HepG2 (cell line): Measurements from ENCODE around the gene CDKN2C. TPM values are rescaled to one million over a fixed set of nuclear protein-coding genes. Genes with fewer than 3 reads are reported as not detected.

ENCODE experiments used
- KDM4B ChIP-seq: sonication (generic); formaldehyde crosslinking; IDR thresholded peaks from 2 replicates; pipeline ENCODE4 v1.4.0; 2020; ENCODE audit warnings: missing genetic modification reagents
- KLF6 ChIP-seq: IDR thresholded peaks from 2 replicates; pipeline ENCODE4 v1.8.0; 2016; ENCODE audit warnings: missing biosample characterization, missing genetic modification reagents
- MAFF ChIP-seq: IDR thresholded peaks from 2 replicates; pipeline ENCODE4 v1.6.1; 2011; ENCODE audit warnings: low read depth, low read length, improper control_type of control experiment
- MAZ ChIP-seq, 2 experiments: sonication (generic) in 1 of 2; formaldehyde crosslinking in 1 of 2; IDR thresholded peaks; 2 replicates each; pipeline versions ENCODE4 v1.5.0 to v1.6.1; 2012 to 2020; ENCODE audit warnings: low read depth in 2 of 2, mild to moderate bottlenecking in 2 of 2, borderline replicate concordance in 1 of 2, improper control_type of control experiment in 1 of 2, low read length in 1 of 2, missing genetic modification reagents in 1 of 2, moderate library complexity in 1 of 2
- MLLT10 ChIP-seq: sonication (generic); formaldehyde crosslinking; IDR thresholded peaks from 2 replicates; pipeline ENCODE4 v1.4.0; 2020; ENCODE audit warnings: missing genetic modification reagents
- NR0B2 ChIP-seq: sonication (generic); formaldehyde crosslinking; IDR thresholded peaks from 2 replicates; pipeline ENCODE4 v1.4.0; 2020; ENCODE audit warnings: mild to moderate bottlenecking, missing genetic modification reagents
- PCBP2 ChIP-seq: fragments of 200-400 bp; formaldehyde crosslinking; optimal IDR thresholded peaks from 2 replicates; pipeline ENCODE3; 2018; ENCODE audit warnings: low read length, low read depth; ENCODE audit not compliant: poor library complexity, severe bottlenecking
- PHB2 ChIP-seq: fragments of 450-650 bp; IDR thresholded peaks from 2 replicates; pipeline ENCODE4 v1.6.1; 2018; ENCODE audit not compliant: partially characterized antibody
- POLR2A ChIP-seq, 2 experiments: IDR thresholded peaks; 2 replicates each; pipeline ENCODE4 v1.6.1; 2011; ENCODE audit warnings: low read depth in 2 of 2, low read length in 2 of 2, mild to moderate bottlenecking in 1 of 2, moderate library complexity in 1 of 2; ENCODE audit not compliant: insufficient read depth in 1 of 2
- RAD51 ChIP-seq: fragments of 450-650 bp; IDR thresholded peaks from 2 replicates; pipeline ENCODE4 v1.6.1; 2016; ENCODE audit warnings: borderline replicate concordance
- RBFOX2 ChIP-seq: fragments of 200-400 bp; formaldehyde crosslinking; IDR thresholded peaks from 2 replicates; pipeline ENCODE4 v1.6.1; 2017; ENCODE audit warnings: low read depth, mild to moderate bottlenecking, low read length
- SOX5 ChIP-seq: IDR thresholded peaks from 2 replicates; pipeline ENCODE4 v1.6.1; 2016; ENCODE audit warnings: borderline replicate concordance
- YY1 ChIP-seq: IDR thresholded peaks from 2 replicates; pipeline ENCODE4 v1.6.1; 2011; ENCODE audit warnings: low read length, low read depth, moderate library complexity, mild to moderate bottlenecking; ENCODE audit not compliant: insufficient read depth, insufficient replicate concordance
- ZBTB2 ChIP-seq: sonication (generic); formaldehyde crosslinking; IDR thresholded peaks from 2 replicates; pipeline ENCODE4 v1.8.0; 2022; ENCODE audit warnings: low read depth, missing genetic modification reagents
- ZNF724P ChIP-seq: sonication (generic); formaldehyde crosslinking; IDR thresholded peaks from 2 replicates; pipeline ENCODE4 v1.8.0; 2022; ENCODE audit warnings: missing genetic modification reagents, borderline replicate concordance
- ZNF761 ChIP-seq: sonication (generic); formaldehyde crosslinking; conservative IDR thresholded peaks from 2 replicates; pipeline ENCODE4 v1.4.0; 2020; ENCODE audit warnings: mild to moderate bottlenecking, missing genetic modification reagents
- ZNF777 ChIP-seq: sonication (generic); formaldehyde crosslinking; IDR thresholded peaks from 2 replicates; pipeline ENCODE4 v1.4.0; 2020; ENCODE audit warnings: missing genetic modification reagents
- ZNF790 ChIP-seq: sonication (generic); formaldehyde crosslinking; IDR thresholded peaks from 2 replicates; pipeline ENCODE4 v1.8.0; 2022; ENCODE audit warnings: missing genetic modification reagents, mild to moderate bottlenecking, borderline replicate concordance
- ZSCAN21 ChIP-seq: sonication (generic); formaldehyde crosslinking; IDR thresholded peaks from 2 replicates; pipeline ENCODE4 v1.8.0; 2022; ENCODE audit warnings: mild to moderate bottlenecking, missing genetic modification reagents, moderate library complexity, borderline replicate concordance
- polyA plus RNA-seq, 8 experiments: library from polyadenylated mRNA; depleted of rRNA in 3 of 8; stranded (reverse) in 7 of 8; unstranded in 1 of 8; fragments of >200 nt; fragmentation: Illumina TruSeq in 4 of 8; extraction: Trizol in 4 of 8; gene quantifications; 2 replicates each; pipeline versions ENCODE4 v1.2.1 to v1.2.3, GENCODE V29; 2011 to 2016; ENCODE audit warnings: low read depth in 4 of 8, missing spikeins in 1 of 8, mixed read lengths in 1 of 8; ENCODE audit not compliant: insufficient read depth in 1 of 8
- total RNA-seq, 5 experiments: library from RNA; depleted of rRNA; stranded (reverse); fragments of >200 nt; fragmentation: Illumina TruSeq; extraction: Trizol; gene quantifications; 2 replicates each; pipeline ENCODE4 v1.2.3, GENCODE V29; 2016; ENCODE audit warnings: low read depth in 1 of 5
- TF ChIP-seq, protein P1 (sequence below): IDR thresholded peaks from 2 replicates; pipeline ENCODE4 v1.6.1; 2016; ENCODE audit warnings: missing genetic modification reagents, missing compliant biosample characterization
- TF ChIP-seq, protein P2 (sequence below): sonication (generic); formaldehyde crosslinking; IDR thresholded peaks from 2 replicates; pipeline ENCODE4 v1.5.1; 2020; ENCODE audit warnings: mild to moderate bottlenecking, missing genetic modification reagents, moderate library complexity
- TF ChIP-seq, protein P3 (sequence below): sonication (generic); formaldehyde crosslinking; IDR thresholded peaks from 2 replicates; pipeline ENCODE4 v1.5.0; 2020; ENCODE audit warnings: mild to moderate bottlenecking, low read depth, missing genetic modification reagents, borderline replicate concordance
- TF ChIP-seq, protein P4 (sequence below): sonication (generic); formaldehyde crosslinking; IDR thresholded peaks from 2 replicates; pipeline ENCODE4 v1.8.0; 2022; ENCODE audit warnings: missing genetic modification reagents, mild to moderate bottlenecking, moderate library complexity, borderline replicate concordance

The CDKN2C gene
- total and polyA plus RNA-seq, 2 of the 13 experiments (the other 11 are each of a cell fraction or from before 2014, with no cell fraction given), result 7.8 to 13.7 TPM

DNA sequence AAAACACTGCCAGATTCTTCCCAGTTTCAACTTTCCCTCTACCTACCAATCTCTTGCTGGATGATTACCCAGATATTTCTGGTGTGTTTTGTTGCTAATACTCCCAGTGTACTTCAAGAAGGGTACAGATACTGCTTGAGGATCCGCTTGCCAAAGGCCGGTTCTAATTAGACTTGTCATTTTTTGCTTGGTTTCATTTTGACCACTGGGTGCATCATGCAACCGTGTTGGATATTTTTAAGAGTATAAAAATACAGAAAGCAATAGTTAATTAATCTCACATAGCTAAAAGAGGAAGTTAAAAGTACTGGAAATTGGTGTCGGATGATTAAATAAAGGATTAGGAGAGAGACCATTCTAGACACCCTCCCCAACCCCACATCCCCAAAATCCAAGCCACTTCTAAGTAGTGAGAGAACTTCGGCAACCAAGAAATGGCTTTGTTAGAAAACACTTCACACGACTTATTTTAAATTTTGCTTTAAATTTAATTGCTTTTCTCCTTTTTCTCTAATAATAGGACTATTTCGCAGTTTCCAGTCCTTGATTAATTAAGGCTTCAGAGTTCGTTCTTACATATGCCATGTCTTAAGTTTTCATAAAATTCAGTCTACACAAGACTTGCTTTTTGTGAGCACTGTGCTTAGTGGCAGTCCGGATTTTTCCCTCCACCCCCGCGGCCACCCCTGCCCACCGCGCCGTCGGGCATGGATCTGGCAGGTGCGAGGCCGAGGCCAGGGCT is 2.5 kb upstream of the CDKN2C start (continued):
- TF ChIP-seq, protein P1, sequence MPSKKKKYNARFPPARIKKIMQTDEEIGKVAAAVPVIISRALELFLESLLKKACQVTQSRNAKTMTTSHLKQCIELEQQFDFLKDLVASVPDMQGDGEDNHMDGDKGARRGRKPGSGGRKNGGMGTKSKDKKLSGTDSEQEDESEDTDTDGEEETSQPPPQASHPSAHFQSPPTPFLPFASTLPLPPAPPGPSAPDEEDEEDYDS (CRISPR knock-in tag), result no peak
- TF ChIP-seq, protein P2, sequence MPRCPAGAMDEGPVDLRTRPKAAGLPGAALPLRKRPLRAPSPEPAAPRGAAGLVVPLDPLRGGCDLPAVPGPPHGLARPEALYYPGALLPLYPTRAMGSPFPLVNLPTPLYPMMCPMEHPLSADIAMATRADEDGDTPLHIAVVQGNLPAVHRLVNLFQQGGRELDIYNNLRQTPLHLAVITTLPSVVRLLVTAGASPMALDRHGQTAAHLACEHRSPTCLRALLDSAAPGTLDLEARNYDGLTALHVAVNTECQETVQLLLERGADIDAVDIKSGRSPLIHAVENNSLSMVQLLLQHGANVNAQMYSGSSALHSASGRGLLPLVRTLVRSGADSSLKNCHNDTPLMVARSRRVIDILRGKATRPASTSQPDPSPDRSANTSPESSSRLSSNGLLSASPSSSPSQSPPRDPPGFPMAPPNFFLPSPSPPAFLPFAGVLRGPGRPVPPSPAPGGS (CRISPR knock-in tag), result no peak; the same call in 1 of the 2 replicates
- 0 out of 2 replicates have a peak, but pooled peaks have one; percentile 38 for TF ChIP-seq KLF6 (CRISPR knock-in tag)
- TF ChIP-seq NR0B2, result no peak
- TF ChIP-seq, protein P3, sequence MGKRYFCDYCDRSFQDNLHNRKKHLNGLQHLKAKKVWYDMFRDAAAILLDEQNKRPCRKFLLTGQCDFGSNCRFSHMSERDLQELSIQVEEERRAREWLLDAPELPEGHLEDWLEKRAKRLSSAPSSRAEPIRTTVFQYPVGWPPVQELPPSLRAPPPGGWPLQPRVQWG, result no peak
- TF ChIP-seq MAZ (IDR thresholded peaks at IDR 0.05; ENCODE audit: borderline replicate concordance, low read depth, low read length), result no peak
- TF ChIP-seq MAZ (CRISPR knock-in tag; IDR thresholded peaks at IDR 0.05; ENCODE audit: low read depth), result no peak
- peak; percentile 8 for TF ChIP-seq YY1
- no peak for TF ChIP-seq ZNF790 (CRISPR knock-in tag)
- no peak for TF ChIP-seq MLLT10 (CRISPR knock-in tag)
- no peak for TF ChIP-seq RAD51
- TF ChIP-seq MAFF, result no peak
- peak; percentile 32; the same call in 1 of the 2 replicates for TF ChIP-seq ZBTB2 (CRISPR knock-in tag)
- TF ChIP-seq PCBP2, result no peak
- TF ChIP-seq, protein P4, sequence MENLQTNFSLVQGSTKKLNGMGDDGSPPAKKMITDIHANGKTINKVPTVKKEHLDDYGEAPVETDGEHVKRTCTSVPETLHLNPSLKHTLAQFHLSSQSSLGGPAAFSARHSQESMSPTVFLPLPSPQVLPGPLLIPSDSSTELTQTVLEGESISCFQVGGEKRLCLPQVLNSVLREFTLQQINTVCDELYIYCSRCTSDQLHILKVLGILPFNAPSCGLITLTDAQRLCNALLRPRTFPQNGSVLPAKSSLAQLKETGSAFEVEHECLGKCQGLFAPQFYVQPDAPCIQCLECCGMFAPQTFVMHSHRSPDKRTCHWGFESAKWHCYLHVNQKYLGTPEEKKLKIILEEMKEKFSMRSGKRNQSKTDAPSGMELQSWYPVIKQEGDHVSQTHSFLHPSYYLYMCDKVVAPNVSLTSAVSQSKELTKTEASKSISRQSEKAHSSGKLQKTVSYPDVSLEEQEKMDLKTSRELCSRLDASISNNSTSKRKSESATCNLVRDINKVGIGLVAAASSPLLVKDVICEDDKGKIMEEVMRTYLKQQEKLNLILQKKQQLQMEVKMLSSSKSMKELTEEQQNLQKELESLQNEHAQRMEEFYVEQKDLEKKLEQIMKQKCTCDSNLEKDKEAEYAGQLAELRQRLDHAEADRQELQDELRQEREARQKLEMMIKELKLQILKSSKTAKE (CRISPR knock-in tag), result no peak
- 0 out of 2 replicates have a peak, but pooled peaks have one; percentile 6 for TF ChIP-seq SOX5 (CRISPR knock-in tag)
- no peak for TF ChIP-seq RBFOX2
- TF ChIP-seq ZNF761 (CRISPR knock-in tag), result no peak
- no peak for TF ChIP-seq KDM4B
- TF ChIP-seq ZNF777, result peak; percentile 99
- TF ChIP-seq ZSCAN21 (CRISPR knock-in tag), result no peak
- TF ChIP-seq POLR2A (IDR thresholded peaks at IDR 0.05; ENCODE audit: insufficient read depth in 1 of 2, low read depth in 2 of 2, low read length in 2 of 2), result no peak
- no peak for TF ChIP-seq ZNF724P
- no peak for TF ChIP-seq PHB2
